NCI-H1417 treated with DMSO at 0.1 percent for 48 hours (cell line): ENCODE measurements around the gene TMCC1.
"Not testable (repeated sequence)": the region's sequence is repeated elsewhere in the genome, so short reads cannot be mapped to it uniquely, and the experiment has no call there.

Experiments
- DNase-seq: peaks from one replicate; lab custom pipeline; 2025; lab: John Stamatoyannopoulos, UW

Gene TMCC1

DNA sequence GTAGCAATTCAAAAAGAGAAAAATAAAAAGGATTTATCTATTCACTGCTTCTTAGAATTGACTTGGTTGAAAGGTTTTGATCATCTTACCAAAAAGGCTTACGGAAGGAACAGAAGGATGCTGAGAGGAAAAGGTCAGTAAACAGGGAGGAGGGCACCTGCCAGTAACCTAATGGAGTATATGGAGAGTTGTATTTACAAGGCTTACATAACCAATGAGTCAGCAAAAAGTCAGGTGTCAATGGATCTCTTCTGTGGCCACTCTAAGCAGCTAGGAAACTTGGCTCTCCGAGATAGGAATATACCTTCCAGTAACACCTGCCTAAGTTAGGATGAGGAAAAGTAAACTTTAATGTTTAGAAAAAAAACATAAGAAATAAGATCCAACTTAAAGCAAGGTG is 206.6 kb downstream of the TMCC1 start:
- DNase-seq, result no peak

DNA sequence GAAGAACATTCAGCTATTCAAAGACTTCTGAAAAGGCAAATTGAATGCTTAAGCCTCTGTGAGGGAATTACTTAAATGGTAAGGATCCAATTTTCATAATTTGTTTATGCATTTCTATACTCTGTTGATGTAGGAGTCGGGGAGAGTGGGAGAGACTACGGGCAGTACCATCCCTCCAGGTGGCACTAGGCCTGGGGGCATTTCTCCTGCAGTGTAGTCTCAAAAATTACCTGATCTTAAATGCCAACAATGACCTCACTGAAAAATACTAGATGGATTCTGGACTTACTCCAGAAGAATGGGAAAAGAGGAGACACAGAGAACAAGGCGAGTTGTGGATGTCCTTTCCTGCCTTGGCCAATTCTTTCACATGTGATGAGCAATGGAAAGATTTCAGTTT is 209.2 kb downstream of the TMCC1 start:
- DNase-seq, result no peak

DNA sequence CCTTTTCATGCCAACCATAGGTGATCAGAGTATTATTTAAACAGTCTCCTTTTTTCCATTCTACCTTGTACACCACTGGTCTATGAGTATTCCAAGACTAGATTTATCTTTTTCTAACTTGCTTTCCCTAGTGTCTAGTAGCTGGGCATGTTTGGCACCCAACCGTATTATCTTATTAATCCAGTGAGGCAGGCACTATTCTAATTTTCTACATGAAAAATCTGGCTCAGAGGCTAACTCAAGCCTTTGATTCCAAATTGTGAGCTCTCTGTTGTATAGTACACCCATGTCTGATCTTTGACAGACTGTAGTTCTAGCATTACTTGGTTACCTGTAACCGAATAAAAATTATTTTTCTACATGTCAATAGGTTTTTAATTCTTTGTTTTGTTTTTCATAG is 210.3 kb downstream of the TMCC1 start:
- DNase-seq, result no peak

DNA sequence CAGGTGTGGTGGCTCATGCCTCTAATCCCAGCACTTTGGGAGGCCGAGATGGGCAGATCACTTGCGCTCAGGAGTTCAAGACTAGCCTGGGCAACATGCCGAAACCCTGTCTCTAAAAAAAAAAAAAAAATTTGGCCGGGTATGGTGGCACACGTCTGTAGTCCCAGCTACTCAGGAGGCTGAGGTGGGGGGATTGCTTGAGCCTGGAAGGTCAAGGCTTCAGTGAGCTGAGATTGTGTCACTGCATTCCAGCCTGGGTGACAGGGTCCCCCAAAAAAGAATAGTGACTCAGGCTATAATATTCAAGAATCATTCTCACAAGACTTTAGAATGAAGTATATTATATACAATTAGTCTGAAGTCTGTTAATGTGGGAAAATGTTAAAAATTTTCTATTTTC is 216.5 kb downstream of the TMCC1 start:
- DNase-seq, result no peak

DNA sequence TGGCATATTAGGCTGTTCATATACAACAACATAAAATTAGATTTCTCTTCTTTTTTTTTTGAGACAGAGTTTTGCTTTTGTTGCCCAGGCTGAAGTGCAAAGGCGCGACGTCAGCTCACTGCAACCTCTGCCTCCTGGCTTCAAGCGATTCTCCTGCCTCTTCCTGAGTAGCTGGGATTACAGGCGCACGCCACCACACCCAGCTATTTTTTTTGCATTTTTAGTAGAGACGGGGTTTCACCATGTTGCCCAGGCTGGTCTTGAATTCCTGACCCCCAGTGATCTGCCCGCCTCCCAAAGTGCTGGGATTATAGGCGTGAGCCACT is 218.8 kb downstream of the TMCC1 start:
- DNase-seq, result not testable (repeated sequence)

DNA sequence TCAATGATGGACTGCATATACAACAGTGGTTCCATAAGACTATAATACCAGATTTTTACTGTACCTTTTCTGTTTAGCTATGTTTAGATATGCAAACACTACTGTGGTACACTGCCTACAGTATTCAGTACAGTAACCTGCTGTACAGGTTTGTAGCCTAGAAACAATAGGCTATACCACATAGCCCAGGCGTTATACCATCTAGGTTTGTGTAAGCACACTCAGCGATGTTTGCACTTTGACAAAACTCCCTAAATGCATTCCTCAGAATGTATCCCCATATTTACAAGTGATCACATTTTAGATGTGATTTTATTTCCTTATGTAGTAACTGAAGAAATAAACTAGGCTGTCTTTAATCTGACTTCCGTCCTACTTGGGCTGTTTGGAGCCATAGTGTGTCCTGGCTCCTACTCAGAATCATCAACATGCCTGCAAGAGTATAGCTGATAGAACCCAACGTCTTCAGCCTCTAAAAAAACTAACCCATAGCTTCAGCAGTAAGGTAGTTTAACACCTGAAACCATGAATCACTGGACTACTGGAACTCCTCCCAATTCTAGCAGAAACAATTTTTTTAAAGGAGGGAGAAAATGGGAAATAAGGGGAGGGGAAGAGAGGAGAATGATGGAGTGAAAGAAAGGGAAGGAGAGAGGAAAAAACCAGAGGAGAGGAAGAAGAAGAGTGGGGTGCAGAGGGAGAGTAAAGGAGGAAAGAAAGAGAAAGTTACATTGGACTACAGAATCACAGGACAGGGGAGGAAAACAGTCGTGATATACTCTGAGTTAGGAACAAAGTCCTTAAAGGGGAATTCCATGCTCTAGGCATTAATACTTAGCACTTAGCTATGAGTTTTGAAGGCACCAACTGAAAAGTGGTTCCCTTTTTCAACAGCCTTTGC is 219.4 kb downstream of the TMCC1 start:
- DNase-seq, result no peak

DNA sequence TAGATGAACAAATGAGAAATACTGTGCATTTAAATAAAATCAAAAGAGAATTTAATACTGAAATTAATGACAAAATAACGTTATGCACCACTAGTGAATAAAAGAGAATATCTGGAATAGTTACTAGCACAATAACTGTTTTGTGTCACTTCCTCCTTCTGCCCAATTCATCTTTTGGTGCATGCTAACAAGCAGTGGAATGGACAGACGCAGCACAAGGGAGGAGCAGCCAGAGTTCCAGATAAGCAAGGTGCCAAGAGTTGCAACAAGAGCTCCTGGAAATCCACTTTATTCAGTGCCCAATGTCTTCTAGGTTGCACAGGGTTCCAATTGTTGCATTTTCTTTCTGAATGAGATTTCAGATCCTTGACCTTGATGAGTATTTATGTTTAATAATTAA is 220.5 kb downstream of the TMCC1 start:
- no peak for DNase-seq

DNA sequence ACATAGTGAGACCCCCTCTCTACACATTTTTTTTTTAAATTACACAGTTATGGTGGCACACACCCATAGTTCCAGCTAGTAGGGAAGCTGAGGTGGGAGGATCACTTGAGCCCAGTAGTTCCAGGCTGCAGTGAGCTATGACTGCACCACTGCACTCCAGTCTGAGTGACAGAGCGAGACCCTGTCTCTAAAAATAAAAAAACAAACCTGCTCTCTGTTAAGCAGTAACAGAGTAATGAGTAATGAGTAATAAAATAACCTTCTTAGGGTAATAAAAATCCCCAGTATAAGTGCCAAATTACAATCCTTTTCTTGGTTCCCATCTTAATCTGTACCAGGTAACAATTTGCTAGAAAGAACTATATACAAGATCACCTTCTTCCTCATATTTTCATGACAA is 221.1 kb downstream of the TMCC1 start:
- no peak for DNase-seq

DNA sequence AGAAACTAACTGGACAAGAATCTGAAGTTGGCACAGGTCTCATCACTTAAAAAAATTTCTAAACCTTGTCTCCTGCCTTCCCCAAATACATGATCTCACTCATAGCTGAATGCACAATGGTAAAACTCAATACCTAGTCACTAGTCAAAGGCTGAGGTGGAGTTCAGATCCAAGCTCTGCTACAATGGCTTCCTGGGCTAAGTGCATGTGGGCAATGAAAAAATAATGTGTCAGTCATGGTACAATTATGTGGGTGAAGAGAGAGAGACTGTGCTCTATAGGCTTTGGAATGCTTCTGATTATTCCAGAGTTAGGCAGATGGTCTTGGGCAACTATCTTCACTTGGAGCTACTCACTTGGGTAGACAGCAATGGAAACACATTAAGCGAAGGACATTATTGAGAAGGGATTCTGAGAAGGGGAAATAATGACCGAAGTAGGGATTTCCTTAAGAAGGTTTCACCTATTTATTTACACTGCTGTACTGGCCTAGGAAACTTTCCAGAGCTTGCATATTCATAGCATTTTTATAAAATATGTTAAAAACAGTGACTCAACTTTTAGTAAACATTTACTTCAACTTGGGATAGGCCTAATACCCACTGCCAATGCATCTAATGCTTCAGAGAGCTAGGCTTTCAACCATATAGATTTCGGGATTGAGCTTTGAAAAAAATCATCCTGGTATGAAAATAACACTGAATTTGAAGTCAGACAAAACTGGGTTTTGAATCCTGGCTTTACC is 228.3 kb downstream of the TMCC1 start:
- no peak for DNase-seq

DNA sequence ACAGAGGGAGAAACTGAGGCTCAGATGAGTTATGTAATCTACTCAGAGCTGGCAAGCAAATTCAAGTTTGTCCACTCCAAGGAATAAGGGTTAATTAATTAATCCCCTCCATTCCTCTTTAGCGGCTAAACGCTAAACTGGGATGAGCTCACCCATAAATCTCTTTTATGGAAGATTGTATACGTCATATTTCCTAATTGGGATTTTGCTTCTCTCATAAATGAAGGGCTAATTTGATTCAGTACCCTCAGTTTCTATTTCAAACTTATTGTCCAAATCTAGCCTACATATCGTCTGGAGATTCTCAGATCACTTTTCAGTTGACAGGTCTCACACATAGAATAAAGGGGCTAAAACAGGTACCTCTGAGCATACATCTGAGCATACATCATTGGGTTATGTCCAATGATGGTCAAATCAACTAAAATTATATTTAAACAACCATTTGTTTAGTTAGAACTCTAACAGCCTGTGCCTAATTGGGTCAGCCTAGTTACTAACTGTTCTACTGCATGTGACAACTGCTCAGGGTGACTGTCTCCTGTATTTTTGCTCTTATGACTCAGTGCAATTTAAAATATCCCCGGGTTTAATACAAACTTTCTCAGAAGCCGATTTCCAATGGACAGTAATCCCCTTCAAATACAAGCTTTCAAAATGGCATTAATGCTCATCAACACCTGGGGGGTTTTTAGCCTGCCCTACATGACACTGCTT is 229.4 kb downstream of the TMCC1 start:
- no peak for DNase-seq

DNA sequence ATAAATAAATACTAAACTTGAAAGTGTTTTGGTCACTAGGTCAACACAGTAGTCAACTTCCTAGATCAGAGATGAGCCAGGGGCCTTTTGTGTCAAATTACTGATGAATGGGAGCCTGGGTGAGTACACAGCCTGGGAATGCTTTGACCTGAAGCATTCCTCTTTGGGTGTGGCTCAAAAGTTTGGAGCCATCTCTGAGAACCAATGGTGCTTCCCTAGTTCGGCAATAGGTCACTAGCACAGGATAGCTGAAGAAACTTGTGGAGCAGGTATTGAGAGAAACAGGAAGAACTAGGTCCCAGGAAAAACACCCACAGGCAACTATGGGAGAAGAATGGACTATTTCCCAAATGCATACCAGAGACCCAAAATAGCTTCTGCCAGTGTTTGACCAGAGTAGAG is 230.5 kb downstream of the TMCC1 start:
- no peak for DNase-seq

DNA sequence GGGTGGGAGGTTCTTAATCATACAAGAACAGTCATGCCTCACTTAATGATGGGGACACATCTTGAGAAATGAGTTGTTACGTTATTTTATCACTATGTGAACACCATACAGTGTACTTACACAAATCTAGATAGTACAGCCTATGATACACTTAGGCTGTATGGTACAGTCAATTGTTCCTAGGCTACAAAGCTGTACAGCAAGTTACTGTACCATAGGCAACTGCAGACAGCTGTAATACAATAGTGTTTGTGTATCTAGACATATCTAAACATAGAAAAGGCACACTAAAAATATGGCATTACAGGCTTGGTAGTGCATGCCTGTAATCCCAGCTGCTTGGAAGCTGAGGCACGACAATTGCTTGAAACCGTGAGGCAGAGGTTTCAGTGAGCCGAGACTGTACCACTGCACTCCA is 231.3 kb downstream of the TMCC1 start:
- DNase-seq, result no peak

DNA sequence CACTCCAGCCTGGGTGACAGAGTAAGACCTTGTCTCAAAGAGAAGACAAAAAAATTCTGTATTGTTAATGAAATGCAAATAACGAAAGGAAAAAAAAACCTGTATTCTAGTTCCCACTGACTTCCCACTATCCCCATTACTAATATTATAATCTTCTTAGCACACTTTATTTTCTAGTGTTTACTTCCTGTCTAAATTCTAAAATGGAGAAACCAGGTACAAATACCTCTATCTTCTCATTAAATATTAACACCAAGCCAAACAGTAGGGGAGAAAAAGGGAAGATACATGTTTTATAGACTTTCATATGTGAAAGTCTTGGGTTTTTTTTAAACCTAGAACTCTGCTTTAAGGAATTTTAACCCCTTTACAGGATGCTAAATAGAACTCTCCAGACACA is 231.7 kb downstream of the TMCC1 start:
- DNase-seq, result no peak

DNA sequence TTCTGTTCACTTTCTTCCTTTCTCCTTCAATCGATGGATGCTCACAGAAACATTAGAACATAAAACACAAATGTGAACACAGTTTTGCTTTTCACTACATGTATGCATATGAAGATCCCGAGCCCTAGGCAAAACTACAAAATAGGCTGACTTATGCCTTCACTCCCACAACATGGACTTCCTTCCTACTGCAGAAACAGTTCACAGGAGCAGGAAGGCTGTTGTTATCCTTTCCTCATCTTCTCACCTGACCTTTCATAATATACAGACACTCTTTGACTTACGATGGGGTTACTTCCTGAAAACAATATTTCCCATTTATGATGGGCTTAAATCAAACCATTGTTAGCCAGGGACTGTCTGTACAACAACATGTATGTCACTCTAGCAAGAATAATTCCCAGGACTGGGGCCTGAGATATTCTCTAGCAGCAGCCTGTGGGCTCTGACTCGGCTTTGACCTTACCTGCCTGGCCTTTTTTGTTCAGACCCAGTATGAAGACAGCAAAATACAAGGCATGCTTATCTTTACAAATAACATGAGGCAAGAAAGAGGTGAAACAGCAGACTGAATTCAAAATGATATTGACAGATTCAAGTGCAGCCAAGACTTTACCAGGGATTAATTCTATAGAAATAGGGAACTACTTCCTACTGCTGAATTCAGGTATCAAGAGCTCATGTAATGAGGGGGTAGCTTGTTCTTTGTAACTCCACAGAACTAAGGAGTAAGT is 235.2 kb downstream of the TMCC1 start:
- DNase-seq, result no peak

DNA sequence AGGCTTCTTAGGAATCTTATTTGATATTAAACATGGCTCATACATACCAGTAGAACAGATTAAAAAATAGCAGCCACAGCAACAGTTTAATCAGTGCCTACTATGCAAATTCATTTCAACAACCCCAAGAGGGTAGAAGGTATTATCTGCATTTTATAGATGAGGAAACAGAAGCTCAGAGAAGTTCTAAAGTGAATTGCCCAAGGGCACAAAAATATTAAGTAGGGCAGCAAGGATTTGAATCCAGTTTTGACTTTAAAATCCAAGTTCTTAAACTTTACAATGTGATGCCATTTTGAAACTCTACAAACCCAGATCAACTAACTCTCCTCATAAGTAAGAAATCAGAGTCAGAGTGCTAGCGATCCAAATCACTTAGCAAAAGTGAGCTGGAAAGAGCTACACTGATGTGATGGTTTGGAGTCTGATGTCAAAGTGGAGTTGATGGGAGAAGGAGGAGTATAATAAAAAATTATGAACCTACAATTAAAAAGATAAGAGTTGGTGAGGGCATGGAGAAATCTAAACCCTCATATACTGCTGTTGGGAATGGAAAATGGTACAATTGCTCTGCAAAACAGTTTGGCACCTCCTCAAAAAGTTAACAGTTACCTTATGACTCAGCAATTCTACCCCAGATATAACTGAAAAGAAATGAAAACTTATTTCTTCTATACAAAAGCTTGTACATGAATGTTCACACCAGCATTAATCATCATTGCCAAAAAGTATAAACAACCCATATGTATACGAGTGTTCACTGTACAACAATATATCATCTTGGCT is 236.1 kb downstream of the TMCC1 start:
- DNase-seq, result no peak

DNA sequence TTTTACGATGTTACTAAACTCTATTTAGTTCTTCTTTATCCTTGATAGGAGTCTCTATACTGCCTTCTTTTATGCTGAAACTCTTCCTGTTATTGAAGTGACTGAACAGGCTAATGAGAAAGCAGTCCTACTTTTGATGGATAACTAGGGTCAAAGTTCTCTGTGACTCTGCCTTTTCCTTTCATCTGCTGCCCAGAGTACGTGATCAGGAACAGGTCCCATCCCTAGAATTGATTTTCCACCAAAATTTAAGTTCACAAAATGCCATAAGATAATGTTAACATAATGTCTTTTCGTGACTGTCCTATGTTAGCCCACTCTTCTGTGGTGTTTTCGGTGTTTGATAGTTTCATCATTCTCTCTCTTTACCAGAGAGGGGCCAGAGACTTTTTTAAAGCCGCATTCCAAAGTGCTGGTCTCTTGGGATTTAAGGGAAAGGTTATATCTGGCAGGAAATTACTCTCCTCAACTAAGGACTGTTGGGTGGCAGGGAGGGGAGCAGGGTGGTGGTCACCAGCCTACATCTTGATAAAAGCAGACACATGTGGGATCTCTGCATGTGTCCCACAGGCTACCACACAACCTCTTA is 236.8 kb downstream of the TMCC1 start:
- DNase-seq, result no peak

DNA sequence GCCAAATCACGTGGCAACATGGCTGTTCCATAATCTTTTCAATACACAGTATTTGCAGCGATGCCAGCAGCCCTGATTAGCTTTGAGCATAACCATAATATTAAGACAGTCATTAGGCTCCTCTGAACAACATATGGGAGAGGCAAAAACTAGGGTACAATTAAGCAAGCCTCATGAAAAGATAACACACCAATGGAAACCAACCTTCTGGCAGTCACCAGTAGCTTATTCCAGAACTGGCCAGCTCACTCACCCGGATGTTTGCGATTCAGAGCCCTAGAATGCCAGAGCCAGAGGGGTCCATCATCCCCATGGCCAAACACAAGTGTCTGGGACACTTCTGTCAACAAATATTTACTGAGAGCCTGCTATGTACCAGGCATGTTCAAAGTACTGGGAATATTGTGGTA is 238.2 kb downstream of the TMCC1 start:
- DNase-seq, result no peak

DNA sequence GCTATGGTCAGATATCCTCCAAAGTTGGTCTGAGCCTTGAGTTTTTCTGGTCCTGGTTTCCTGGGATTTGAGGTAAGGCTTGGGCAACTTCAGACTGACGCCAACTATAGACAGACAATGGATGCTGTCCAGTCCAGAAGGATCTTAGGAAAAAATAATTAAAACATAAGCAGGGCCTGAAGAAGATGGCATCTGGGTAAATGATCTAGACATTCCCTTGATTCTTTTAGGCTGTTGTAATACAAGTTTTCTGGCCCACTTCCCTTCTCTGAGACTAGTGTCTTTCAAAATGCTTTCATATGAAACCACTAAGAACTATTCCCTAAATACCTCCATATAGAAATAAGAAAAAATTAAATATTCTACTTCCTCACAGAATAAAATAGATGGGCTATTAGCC is 239.4 kb downstream of the TMCC1 start:
- no peak for DNase-seq

DNA sequence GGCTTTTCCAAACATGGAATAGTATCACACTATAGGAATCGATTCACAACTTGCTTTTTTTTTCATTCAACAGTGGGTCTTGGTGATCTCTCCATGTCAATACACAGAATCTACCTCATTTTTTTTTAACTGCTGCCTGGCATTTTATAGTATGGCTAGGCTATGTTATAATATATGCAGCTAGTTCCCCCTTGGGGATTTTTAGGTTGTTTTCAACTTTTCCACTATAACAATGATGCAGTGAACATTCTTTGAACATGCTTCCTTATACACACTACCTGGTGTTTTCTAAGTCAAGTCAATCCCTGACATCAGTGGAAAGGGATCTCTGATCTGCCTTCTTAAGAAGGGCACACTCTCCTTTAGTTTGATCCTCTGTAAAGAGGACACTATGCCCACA is 240.5 kb downstream of the TMCC1 start:
- DNase-seq, result no peak

DNA sequence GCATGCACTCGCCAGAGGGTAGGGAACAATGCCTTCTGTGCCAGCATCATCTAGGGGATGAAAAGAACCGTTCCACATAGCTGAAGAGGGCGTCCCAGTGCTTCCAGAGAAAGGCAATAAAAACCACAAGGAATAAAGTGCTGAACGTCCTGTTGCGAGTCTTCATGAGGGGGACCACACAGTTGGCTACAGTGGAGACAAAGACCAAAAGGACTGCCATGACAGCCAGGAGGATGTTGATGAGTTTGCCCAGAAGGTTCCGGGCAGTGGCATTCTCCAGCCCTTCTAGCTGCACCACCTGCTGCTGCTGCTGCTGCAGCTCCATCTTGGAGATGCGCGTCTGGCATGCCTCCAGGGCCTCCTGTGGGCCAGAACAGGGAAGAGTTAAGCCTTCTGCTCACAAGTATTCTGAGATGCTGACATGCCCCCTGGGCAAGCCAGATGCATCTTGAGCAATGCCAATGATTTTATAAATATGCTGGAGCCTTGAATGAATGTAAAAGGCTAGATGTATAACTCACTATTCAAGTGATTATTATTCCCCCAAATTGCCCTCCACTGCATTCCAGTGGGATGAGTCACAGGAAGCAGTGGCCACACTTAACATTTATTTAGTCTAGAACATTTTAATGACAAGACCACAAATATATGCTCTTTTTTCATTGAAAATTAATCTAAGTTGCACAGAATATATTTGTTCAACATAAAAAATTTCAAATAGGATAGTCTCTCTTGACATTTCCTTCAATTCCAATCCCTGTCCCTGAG is 241.9 kb downstream of the TMCC1 start:
- no peak for DNase-seq
